CD14-positive monocyte (primary cell): ENCODE results near the gene ST3GAL3. TPM values are rescaled to one million over a fixed set of nuclear protein-coding genes. Genes with fewer than 3 reads are reported as not detected.

Experiments
- DNase-seq, 3 donors: peaks; one replicate each; pipeline ENCODE4 v3.0.0-alpha.2; 2011 to 2022
- H2AFZ ChIP-seq: 2 replicates; pipeline ENCODE4 v1.6.0; 2012; ENCODE audit warnings: mild to moderate bottlenecking, low read depth, low read length, inconsistent platforms; ENCODE audit not compliant: insufficient read depth, poor library complexity, severe bottlenecking
- H3K27ac ChIP-seq, 2 donors: 1 replicate in 1 of 2; 2 replicates in 1 of 2; pipeline ENCODE4 v1.5.1; 2012 to 2013; ENCODE audit warnings: low read length in 2 of 2, control low read depth in 1 of 2, inconsistent platforms in 1 of 2, low read depth in 1 of 2, mild to moderate bottlenecking in 1 of 2
- H3K27me3 ChIP-seq, 2 donors: one replicate each; pipeline versions ENCODE4 v1.6.0 to v1.6.1; 2011 to 2013; ENCODE audit warnings: low read length in 2 of 2; ENCODE audit not compliant: control insufficient read depth in 2 of 2, insufficient read depth in 2 of 2
- H3K36me3 ChIP-seq, 2 donors: replicated peaks in 1 of 2; 1 replicate in 1 of 2; 2 replicates in 1 of 2; pipeline versions ENCODE4 v1.5.1 to v1.6.1; 2012 to 2013; ENCODE audit warnings: low read length in 2 of 2, control low read depth in 1 of 2, inconsistent platforms in 1 of 2, mild to moderate bottlenecking in 1 of 2; ENCODE audit not compliant: insufficient read depth in 2 of 2, control insufficient read depth in 1 of 2
- H3K4me1 ChIP-seq, 2 donors: 1 replicate in 1 of 2; 2 replicates in 1 of 2; pipeline versions ENCODE4 v1.5.1 to v1.6.1; 2012 to 2013; ENCODE audit warnings: low read length in 2 of 2, control low read depth in 1 of 2, inconsistent platforms in 1 of 2, mild to moderate bottlenecking in 1 of 2, moderate library complexity in 1 of 2; ENCODE audit not compliant: insufficient read depth in 2 of 2, control insufficient read depth in 1 of 2
- H3K4me2 ChIP-seq: replicated peaks from 2 replicates; pipeline ENCODE3; 2012; ENCODE audit warnings: low read length, moderate library complexity, mild to moderate bottlenecking; ENCODE audit not compliant: poor library complexity, severe bottlenecking; ENCODE audit errors: extremely low read depth
- H3K4me3 ChIP-seq, 3 experiments: fragments of 200-600 bp in 1 of 3; sonication (generic) in 1 of 3; replicated peaks in 1 of 3; 1 replicate in 2 of 3; 2 replicates in 1 of 3; pipeline ENCODE4 v1.5.1; 2011 to 2013; ENCODE audit warnings: low read length in 3 of 3, mild to moderate bottlenecking in 3 of 3, control low read depth in 2 of 3, low read depth in 2 of 3, inconsistent platforms in 1 of 3, moderate library complexity in 1 of 3
- H3K79me2 ChIP-seq: 2 replicates; pipeline ENCODE4 v1.6.0; 2012; ENCODE audit warnings: mild to moderate bottlenecking, control low read depth, inconsistent platforms, low read length, moderate library complexity; ENCODE audit not compliant: insufficient read depth
- H3K9ac ChIP-seq: 2 replicates; pipeline ENCODE4 v1.6.0; 2017; ENCODE audit warnings: low read length, mild to moderate bottlenecking; ENCODE audit not compliant: insufficient read depth, poor library complexity, severe bottlenecking
- H3K9me3 ChIP-seq, 2 donors: replicated peaks in 1 of 2; 1 replicate in 1 of 2; 2 replicates in 1 of 2; pipeline versions ENCODE4 v1.5.1 to v1.6.1; 2012 to 2013; ENCODE audit warnings: low read length in 2 of 2, control low read depth in 1 of 2; ENCODE audit not compliant: control insufficient read depth in 1 of 2, insufficient read depth in 1 of 2
- H4K20me1 ChIP-seq: 2 replicates; pipeline ENCODE4 v1.6.0; 2012; ENCODE audit warnings: mild to moderate bottlenecking, low read length, control low read depth, moderate library complexity; ENCODE audit not compliant: insufficient read depth
- H3K27ac Mint-ChIP-seq, 7 donors: one replicate each; pipeline ENCODE4 v1.8.0; 2020; ENCODE audit warnings: mild to moderate bottlenecking in 7 of 7, mixed read lengths in 7 of 7, moderate library complexity in 6 of 7, inconsistent platforms in 2 of 7
- H3K27me3 Mint-ChIP-seq, 3 donors: one replicate each; pipeline ENCODE4 v1.8.0; 2021 to 2022; ENCODE audit warnings: low read depth in 3 of 3, mild to moderate bottlenecking in 3 of 3, mixed read lengths in 3 of 3, moderate library complexity in 3 of 3, inconsistent platforms in 1 of 3
- H3K36me3 Mint-ChIP-seq, 2 donors: one replicate each; pipeline ENCODE4 v1.8.0; 2020; ENCODE audit warnings: mixed read lengths in 2 of 2, inconsistent platforms in 1 of 2, mild to moderate bottlenecking in 1 of 2
- H3K4me1 Mint-ChIP-seq: one replicate; pipeline ENCODE4 v1.8.0; 2020; ENCODE audit warnings: mild to moderate bottlenecking, mixed read lengths
- H3K4me3 Mint-ChIP-seq, 2 donors: one replicate each; pipeline ENCODE4 v1.8.0; 2020; ENCODE audit warnings: mild to moderate bottlenecking in 2 of 2, mixed read lengths in 2 of 2, moderate library complexity in 1 of 2
- H3K9me3 Mint-ChIP-seq, 7 donors: one replicate each; pipeline ENCODE4 v1.8.0; 2020 to 2022; ENCODE audit warnings: mixed read lengths in 7 of 7, mild to moderate bottlenecking in 6 of 7, moderate library complexity in 6 of 7, inconsistent platforms in 2 of 7
- WGBS: methylation state at CpG from one replicate; pipeline ENCODE4 v1.1.5; 2013; ENCODE audit warnings: missing lambda C conversion rate; ENCODE audit not compliant: insufficient coverage; 5-methylcytosine and 5-hydroxymethylcytosine counted together
- intact Hi-C, 2 donors: fragments of 100-400 bp; cut with micrococcal nuclease; formaldehyde crosslinking; loops; one replicate each; pipeline versions ENCODE4 v1.15.0 to v1.15.1; 2023
- polyA plus RNA-seq, 3 donors: library from polyadenylated mRNA; depleted of rRNA in 1 of 3; unstranded in 2 of 3; stranded (reverse) in 1 of 3; fragments of 300-500 nt in 2 of 3; fragments of >200 nt in 1 of 3; fragmentation: Illumina TruSeq in 2 of 3; gene quantifications; 1 replicate in 2 of 3; 2 replicates in 1 of 3; pipeline ENCODE4 v1.2.3, GENCODE V29; 2012 to 2021
- TF ChIP-seq, protein P1 (sequence below): fragments of 200-600 bp; IDR thresholded peaks from one replicate; pipeline ENCODE4 v1.8.0; 2022; ENCODE audit warnings: antibody characterized with exemption, mild to moderate bottlenecking

Gene ST3GAL3
- polyA plus RNA-seq, 3 donors = 1.6 to 4.5 (median 2.1) TPM

GRCh38 chr1:43963006-43963405, 255.7 kb downstream of the ST3GAL3 start:
- no peak for DNase-seq
- Histone ChIP-seq H3K9ac (no peak overlapping the region), H3K4me1 (peaks cover 20 to 22% of the 10 kb centered on the region in 2 donors), H3K79me2 (no peaks in the 10 kb centered on the region), H3K36me3 (peaks cover 41 to 84% of the 10 kb centered on the region in 2 donors), H2AFZ (no peak overlapping the region), H3K27ac (no peak overlapping the region), H3K4me2 (no peak overlapping the region), H3K9me3 (no peaks in the 10 kb centered on the region), H4K20me1 (no peaks in the 10 kb centered on the region), H3K4me3 (no peak overlapping the region), H3K27me3 (no peaks in the 10 kb centered on the region)
- H3K27ac Mint-ChIP-seq = no peak overlapping the region
- peaks cover 0 to 2% (median 0%) of the 10 kb centered on the region in 7 donors for H3K9me3 Mint-ChIP-seq
- H3K4me1 Mint-ChIP-seq = no peaks in the 10 kb centered on the region
- H3K4me3 Mint-ChIP-seq = no peak overlapping the region
- 89% methylated on average over 2 of the region's 3 CpGs for WGBS
- intact Hi-C loops = no loop called here
- peaks cover 0 to under 1% (median 0%) of the 10 kb centered on the region in 3 donors for H3K27me3 Mint-ChIP-seq
- TF ChIP-seq, protein P1, sequence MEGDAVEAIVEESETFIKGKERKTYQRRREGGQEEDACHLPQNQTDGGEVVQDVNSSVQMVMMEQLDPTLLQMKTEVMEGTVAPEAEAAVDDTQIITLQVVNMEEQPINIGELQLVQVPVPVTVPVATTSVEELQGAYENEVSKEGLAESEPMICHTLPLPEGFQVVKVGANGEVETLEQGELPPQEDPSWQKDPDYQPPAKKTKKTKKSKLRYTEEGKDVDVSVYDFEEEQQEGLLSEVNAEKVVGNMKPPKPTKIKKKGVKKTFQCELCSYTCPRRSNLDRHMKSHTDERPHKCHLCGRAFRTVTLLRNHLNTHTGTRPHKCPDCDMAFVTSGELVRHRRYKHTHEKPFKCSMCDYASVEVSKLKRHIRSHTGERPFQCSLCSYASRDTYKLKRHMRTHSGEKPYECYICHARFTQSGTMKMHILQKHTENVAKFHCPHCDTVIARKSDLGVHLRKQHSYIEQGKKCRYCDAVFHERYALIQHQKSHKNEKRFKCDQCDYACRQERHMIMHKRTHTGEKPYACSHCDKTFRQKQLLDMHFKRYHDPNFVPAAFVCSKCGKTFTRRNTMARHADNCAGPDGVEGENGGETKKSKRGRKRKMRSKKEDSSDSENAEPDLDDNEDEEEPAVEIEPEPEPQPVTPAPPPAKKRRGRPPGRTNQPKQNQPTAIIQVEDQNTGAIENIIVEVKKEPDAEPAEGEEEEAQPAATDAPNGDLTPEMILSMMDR = no peak
- peaks cover 42 to 53% of the 10 kb centered on the region in 2 donors for H3K36me3 Mint-ChIP-seq

DNA sequence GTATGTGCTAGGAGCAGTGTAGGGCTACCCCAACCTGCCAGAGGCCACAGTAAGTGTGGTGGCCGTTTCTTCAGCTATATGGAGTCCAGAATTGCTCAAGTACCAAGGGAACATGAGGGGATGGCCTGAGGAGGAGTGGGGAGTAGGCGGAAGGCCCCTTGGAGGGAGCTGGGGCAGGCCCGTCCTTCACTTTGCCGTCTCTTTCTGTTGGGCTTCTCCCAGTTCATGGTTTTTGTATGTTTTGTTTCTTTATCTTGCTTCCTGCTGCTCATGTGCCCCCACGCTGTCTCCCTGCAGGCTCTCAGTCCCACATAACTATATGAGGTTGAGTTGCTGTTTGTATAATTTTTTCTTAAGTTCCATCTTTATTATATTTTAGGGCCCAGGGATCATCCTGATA, 256.6 kb downstream of the ST3GAL3 start:
- intact Hi-C loops = no loop called here
- Histone ChIP-seq H3K27me3 (no peaks in the 10 kb centered on the region), H3K36me3 (peaks cover 35 to 76% of the 10 kb centered on the region in 2 donors), H3K79me2 (no peaks in the 10 kb centered on the region), H2AFZ (no peak overlapping the region), H4K20me1 (no peaks in the 10 kb centered on the region), H3K4me3 (no peak overlapping the region), H3K4me2 (no peak overlapping the region), H3K4me1 (peaks cover 20 to 22% of the 10 kb centered on the region in 2 donors), H3K9me3 (no peaks in the 10 kb centered on the region), H3K9ac (no peak overlapping the region), H3K27ac (peak overlapping the region in 1 of 2 donors; percentile 38)
- Mint-ChIP-seq H3K27ac (no peak overlapping the region), H3K36me3 (peaks cover 33 to 45% of the 10 kb centered on the region in 2 donors), H3K27me3 (peaks cover 0 to 1% (median 0%) of the 10 kb centered on the region in 3 donors), H3K4me1 (no peaks in the 10 kb centered on the region), H3K4me3 (no peak overlapping the region), H3K9me3 (peaks cover 0 to 2% (median 0%) of the 10 kb centered on the region in 7 donors)
- TF ChIP-seq, protein P1 = no peak
- no peak for DNase-seq
- WGBS = 52% methylated on average over 4 of the region's 5 CpGs
